WERI-Rb-1 (cell line): Measurements from ENCODE around the gene SLC22A31.

ENCODE experiments used
- DNase-seq: peaks from one replicate; pipeline ENCODE4 v3.0.0-alpha.2; 2020
- H3K27ac ChIP-seq: fragments of 250-450 bp; sonication (Bioruptor Pico); 2 replicates; pipeline ENCODE4 v1.5.1; 2020; ENCODE audit warnings: mild to moderate bottlenecking, moderate library complexity
- H3K27me3 ChIP-seq: fragments of 250-450 bp; sonication (Bioruptor Pico); 2 replicates; pipeline ENCODE4 v1.5.1; 2021; ENCODE audit warnings: mild to moderate bottlenecking, low read depth, moderate library complexity; ENCODE audit not compliant: insufficient read depth, severe bottlenecking
- H3K36me3 ChIP-seq: fragments of 250-450 bp; sonication (Bioruptor Pico); 2 replicates; pipeline ENCODE4 v1.5.1; 2020; ENCODE audit warnings: mild to moderate bottlenecking, moderate library complexity
- H3K4me3 ChIP-seq: 2 replicates; pipeline ENCODE4 v1.5.1; 2011; ENCODE audit warnings: low read depth, mild to moderate bottlenecking, control low read depth, low read length
- H3K9me3 ChIP-seq: fragments of 250-450 bp; sonication (Bioruptor Pico); 2 replicates; pipeline ENCODE4 v1.5.1; 2021; ENCODE audit warnings: mild to moderate bottlenecking, moderate library complexity; ENCODE audit not compliant: severe bottlenecking
- CTCF ChIP-seq: IDR thresholded peaks from 2 replicates; pipeline ENCODE4 v1.5.1; 2011; ENCODE audit warnings: low read depth, mild to moderate bottlenecking, control low read depth, inconsistent platforms, low read length

The SLC22A31 gene

GRCh38 chr16:89164847-89165680 is 35.3 kb downstream of the SLC22A31 start:
- H3K9me3 ChIP-seq: no peaks in the 10 kb centered on the region
- no peaks in the 10 kb centered on the region for H3K36me3 ChIP-seq
- no peak for DNase-seq
- no peak overlapping the region for H3K27ac ChIP-seq
- TF ChIP-seq CTCF: no peak
- H3K27me3 ChIP-seq: no peaks in the 10 kb centered on the region
- no peak overlapping the region for H3K4me3 ChIP-seq

GRCh38 chr16:89164436-89164835 is 35.9 kb downstream of the SLC22A31 start:
- no peak for TF ChIP-seq CTCF
- Histone ChIP-seq H3K27ac (no peak overlapping the region), H3K36me3 (no peaks in the 10 kb centered on the region), H3K27me3 (no peaks in the 10 kb centered on the region), H3K9me3 (no peaks in the 10 kb centered on the region), H3K4me3 (no peak overlapping the region)
- no peak for DNase-seq

GRCh38 chr16:89163297-89163696 is 37.0 kb downstream of the SLC22A31 start:
- no peak overlapping the region for H3K4me3 ChIP-seq
- no peaks in the 10 kb centered on the region for H3K9me3 ChIP-seq
- H3K27me3 ChIP-seq: no peaks in the 10 kb centered on the region
- no peak for TF ChIP-seq CTCF
- H3K27ac ChIP-seq: no peak overlapping the region
- DNase-seq: no peak
- no peaks in the 10 kb centered on the region for H3K36me3 ChIP-seq

GRCh38 chr16:89161763-89162713 is 38.3 kb downstream of the SLC22A31 start:
- Histone ChIP-seq H3K9me3 (no peaks in the 10 kb centered on the region), H3K27me3 (no peaks in the 10 kb centered on the region), H3K4me3 (no peak overlapping the region), H3K36me3 (no peaks in the 10 kb centered on the region), H3K27ac (no peak overlapping the region)
- DNase-seq: no peak
- no peak for TF ChIP-seq CTCF

- H3K27me3 ChIP-seq: no peaks in the 10 kb centered on the region
- no peak overlapping the region for H3K4me3 ChIP-seq
- no peak for DNase-seq
- H3K36me3 ChIP-seq: no peaks in the 10 kb centered on the region
- no peak for TF ChIP-seq CTCF
- H3K9me3 ChIP-seq: no peaks in the 10 kb centered on the region
- no peak overlapping the region for H3K27ac ChIP-seq
These were observed 39.2 kb downstream of the SLC22A31 start for GRCh38 chr16:89160977-89161701.
